Measurements from ENCODE around the gene LCN9. TPM values are rescaled to one million over a fixed set of nuclear protein-coding genes. Genes with fewer than 3 reads are reported as not detected.
"Not testable (repeated sequence)": the region's sequence is repeated elsewhere in the genome, so short reads cannot be mapped to it uniquely, and the experiment has no call there.

LCN9 gene
- total RNA-seq, 1 experiment from 2014 or later: not detected

GRCh38 chr9:135671591-135672041 lies 8.5 kb downstream of the LCN9 start:
- no peak for DNase-seq (ENCODE audit: low spot score)

DNA sequence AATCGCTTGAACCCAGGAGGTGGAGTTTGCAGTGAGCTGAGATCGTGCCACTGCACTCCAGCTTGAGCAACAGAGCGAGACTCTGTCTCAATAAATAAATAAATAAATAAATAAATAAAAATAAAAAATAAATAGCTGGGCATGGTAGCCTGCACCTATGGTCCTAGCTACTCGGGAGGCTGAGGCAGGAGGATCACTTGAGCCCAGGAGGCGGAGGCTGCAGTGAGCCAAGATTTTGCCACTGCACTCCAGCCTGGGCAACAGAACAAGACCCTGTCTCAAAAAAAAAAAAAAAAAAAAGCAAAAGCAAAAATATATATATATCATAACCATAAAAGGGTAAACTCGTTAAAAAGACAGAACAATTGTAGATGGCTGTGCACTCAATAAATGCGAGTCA lies 9.7 kb downstream of the LCN9 start:
- not testable (repeated sequence) for DNase-seq (ENCODE audit: low spot score)

GRCh38 chr9:135673941-135674340 lies 10.8 kb downstream of the LCN9 start:
- DNase-seq (ENCODE audit: low spot score): no peak

- DNase-seq (ENCODE audit: low spot score): no peak
These were observed 11.9 kb downstream of the LCN9 start for GRCh38 chr9:135674977-135675376.

DNA sequence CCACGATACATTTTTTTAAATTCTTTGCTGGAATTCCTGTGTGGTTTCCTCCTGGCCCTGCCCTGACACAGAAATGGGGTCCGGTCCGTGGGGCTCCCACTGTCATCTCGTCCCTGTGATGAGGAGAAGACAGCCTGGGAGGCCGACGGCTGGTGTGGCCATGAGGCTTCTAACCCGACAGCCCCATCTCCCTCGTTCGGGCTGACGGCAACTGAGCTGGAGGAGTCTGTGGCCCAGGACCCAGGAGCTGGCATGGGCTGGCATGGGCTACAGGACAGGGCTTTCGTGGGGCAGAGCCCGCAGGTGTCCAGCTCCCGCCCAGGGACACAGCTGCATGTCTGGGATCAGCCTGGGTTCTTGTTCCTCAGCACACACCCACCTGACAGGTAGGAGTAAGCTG lies 13.8 kb downstream of the LCN9 start:
- no peak for DNase-seq (ENCODE audit: low spot score)

DNA sequence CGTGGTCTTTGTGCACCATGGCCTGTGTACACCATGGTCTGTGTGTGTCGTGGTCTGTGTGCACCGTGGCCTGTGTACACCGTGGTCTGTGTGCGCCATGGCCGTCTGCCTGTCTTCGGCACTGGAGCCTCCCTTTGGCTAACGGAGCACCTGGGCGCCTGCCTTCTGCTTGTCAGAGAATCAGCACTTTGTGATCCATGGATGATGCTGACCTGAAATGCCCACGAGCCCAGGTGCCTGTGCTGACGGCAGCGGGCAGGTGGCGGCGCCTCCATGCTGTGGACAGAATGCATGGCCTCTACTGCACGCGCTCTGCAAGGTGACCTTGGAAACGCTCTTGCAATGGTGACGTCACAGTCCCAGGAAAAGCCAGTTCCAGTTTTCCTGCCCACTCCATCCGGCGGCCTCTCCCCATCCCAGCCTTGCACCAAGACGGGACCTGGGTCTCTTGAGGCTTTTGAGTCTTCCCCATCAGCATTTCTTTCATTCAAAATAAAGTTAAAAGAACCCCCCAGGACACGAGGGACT lies 14.6 kb downstream of the LCN9 start:
- DNase-seq (ENCODE audit: low spot score): no peak

GRCh38 chr9:135678236-135679017 lies 15.3 kb downstream of the LCN9 start:
- no peak for DNase-seq (ENCODE audit: low spot score)

DNA sequence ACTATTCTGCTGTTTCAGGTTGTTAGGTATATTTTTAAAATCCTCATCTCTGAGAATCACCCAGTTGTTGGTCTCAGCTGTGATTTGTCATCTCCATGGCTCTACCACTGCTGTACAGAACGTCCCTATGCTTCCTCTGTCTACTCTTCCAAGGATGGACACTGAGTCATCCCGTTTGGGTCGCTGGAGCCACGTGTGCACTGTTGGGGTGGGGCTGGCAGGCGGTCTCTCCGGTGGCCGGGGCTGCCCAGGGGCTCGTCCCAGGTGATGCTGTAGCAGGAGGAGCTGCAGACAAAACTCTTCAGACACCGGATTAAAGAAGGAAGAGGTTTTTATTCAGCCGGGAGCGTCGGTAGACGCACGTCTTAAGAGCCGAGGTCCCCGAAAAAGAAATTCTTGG lies 16.9 kb downstream of the LCN9 start:
- no peak for DNase-seq (ENCODE audit: low spot score)

DNA sequence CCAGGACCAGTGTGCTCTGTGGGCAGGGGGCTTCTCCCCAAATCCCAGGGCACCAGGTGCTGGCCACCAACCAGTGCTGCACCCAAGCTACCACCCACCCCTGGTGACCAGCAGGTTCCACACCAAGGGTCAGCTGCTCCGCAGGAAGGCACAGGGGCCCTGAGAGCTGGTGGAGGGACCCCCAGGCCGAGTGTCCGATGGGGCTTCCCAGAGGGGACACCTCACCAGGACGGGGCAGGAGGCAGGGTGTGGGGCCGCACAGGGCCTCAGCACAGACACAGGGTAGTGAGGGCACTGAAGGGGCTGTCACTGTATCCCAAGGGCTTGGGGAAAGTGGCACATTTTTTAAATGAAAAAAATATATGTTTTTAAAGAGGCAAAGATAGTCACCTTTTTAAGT lies 18.1 kb downstream of the LCN9 start:
- no peak for DNase-seq (ENCODE audit: low spot score)

- DNase-seq (ENCODE audit: low spot score): no peak
These were observed 20.4 kb downstream of the LCN9 start for GRCh38 chr9:135683401-135684034.

GRCh38 chr9:135684691-135685090 lies 21.6 kb downstream of the LCN9 start:
- no peak for DNase-seq (ENCODE audit: low spot score)

- no peak for DNase-seq (ENCODE audit: low spot score)
These were observed 24.1 kb downstream of the LCN9 start for GRCh38 chr9:135687216-135687615.

GRCh38 chr9:135689011-135689410 lies 25.9 kb downstream of the LCN9 start:
- DNase-seq (ENCODE audit: low spot score): no peak

DNA sequence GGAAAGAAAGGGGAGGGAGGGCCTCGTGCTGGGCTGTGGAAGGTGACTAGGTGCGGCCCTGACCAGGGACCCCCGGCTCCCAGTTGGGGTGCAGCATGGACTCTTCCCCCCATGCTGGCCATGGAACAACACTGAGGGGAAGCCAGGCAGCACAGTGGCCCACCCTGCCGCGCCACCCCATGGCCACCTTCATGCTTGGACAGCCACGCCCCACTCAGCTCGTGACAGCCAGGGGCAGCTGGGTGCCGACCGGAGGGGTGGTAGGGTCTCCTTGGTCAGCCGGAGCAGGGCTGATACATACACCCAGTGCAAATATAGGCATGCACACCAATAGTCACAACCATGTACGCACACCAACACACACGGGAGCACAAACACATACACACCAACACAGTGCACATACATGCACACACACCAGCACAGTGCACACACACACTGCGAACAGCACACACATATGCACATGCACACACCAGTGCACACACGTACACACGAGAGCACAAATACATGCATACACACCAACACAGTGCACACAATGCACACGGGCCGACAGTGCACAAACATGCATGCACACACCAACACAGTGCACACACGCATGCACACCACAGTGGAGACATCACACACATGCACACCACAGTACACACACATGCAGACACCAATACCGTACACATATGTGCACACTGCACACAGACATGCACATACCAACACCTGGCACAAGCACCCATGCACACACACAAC lies 27.9 kb downstream of the LCN9 start:
- DNase-seq (ENCODE audit: low spot score): no peak

DNA sequence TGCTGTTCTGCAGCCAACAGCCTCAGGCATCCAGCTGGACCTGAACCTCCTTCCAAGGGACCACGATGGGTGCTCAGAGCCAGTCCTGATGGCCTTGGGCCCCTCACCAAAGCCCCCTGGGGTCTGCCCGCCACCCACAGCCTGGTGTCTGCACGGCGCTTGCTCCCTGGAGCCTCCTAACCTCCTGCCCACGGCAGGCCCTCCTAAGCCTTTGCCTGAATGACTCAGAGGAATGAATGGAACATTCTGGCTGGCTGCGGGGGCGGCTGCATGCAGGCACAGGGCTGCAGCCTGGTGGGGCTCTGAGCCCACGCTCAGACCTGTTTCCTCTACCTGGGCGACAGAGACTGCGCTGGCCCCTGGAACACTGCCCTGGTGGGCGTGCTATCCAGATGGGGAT lies 29.3 kb downstream of the LCN9 start:
- DNase-seq (ENCODE audit: low spot score): no peak

- DNase-seq (ENCODE audit: low spot score): no peak
These were observed 30.2 kb downstream of the LCN9 start for GRCh38 chr9:135693265-135693664.

GRCh38 chr9:135693771-135694170 lies 30.7 kb downstream of the LCN9 start:
- DNase-seq (ENCODE audit: low spot score): no peak

GRCh38 chr9:135694414-135694813 lies 31.3 kb downstream of the LCN9 start:
- DNase-seq (ENCODE audit: low spot score): no peak

GRCh38 chr9:135695036-135695435 lies 31.9 kb downstream of the LCN9 start:
- DNase-seq (ENCODE audit: low spot score): no peak

- DNase-seq (ENCODE audit: low spot score): no peak
These were observed 32.5 kb downstream of the LCN9 start for GRCh38 chr9:135695642-135696041.

GRCh38 chr9:135696446-135696845 lies 33.3 kb downstream of the LCN9 start:
- no peak for DNase-seq (ENCODE audit: low spot score)

GRCh38 chr9:135697226-135697625 lies 34.1 kb downstream of the LCN9 start:
- no peak for DNase-seq (ENCODE audit: low spot score)

DNA sequence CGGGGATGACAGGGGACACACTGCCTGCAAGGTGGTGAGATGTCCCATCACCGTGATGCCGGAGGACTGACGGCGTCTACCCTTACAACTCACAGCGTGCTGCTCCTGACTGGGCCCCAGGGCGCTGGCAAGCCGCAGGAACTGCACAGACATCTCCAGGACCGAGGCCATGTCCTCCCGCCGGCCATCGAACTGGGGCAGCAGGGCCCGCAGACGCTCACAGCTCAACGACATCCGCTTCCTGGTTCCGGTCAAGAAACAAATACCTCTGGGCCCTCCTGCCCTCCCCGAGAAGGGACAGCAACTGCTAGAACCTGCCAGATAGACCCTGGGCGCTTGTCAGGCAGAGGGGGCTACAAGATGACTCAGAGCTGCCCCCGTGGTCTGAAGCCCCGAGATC lies 35.1 kb downstream of the LCN9 start:
- DNase-seq (ENCODE audit: low spot score): no peak
